Measurements from ENCODE around the gene FOXN1.
"Not testable (repeated sequence)": the region's sequence is repeated elsewhere in the genome, so short reads cannot be mapped to it uniquely, and the experiment has no call there.

FOXN1 gene

DNA sequence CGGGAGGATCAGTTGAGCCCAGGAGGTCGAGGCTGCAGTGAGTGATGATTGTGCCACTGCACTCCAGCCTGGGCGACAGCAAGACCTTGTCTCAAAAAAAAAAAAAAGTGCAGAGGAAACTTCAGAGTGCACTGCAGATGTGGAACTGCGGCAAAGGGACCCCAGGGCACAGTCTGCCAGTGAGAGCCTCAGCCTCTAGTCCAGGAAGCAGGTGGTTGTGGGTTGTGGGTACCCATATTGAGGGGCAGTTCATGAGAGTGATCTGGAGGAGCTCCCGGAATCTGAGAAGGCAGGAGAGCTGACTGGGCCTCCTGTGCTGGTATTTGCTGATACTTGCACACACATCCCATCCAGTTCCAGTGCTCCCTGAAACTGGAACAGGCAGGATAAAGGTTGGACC is 13.1 kb downstream of the FOXN1 start:
- CTCF ChIA-PET = no interaction called here
- H3K9me3 Mint-ChIP-seq = peaks cover 7% of the 10 kb centered on the region
- H3K27me3 Mint-ChIP-seq = peaks cover 41% of the 10 kb centered on the region

DNA sequence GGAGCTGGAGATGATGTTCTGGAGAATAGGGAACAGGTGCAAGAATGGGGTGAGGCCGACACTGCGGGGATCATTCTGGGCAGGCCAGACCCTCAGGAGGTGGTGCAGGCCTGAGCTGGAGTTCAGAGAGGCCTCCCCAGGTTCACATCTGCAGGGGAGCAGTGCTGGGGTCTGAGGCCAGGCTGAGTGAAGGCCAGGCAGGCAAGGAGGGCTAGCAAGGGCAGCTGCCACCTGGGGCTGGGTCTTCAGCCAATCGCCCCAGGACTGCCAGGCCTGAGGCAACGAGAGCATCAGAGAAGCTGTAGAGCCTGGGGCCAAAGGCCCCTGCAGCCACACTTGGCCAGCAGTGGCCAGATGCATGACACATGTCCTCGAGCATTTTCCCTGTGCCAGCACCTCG is 14.5 kb downstream of the FOXN1 start:
- CTCF ChIA-PET = interaction anchor here (0.6 to 1.0 kb wide), 2 partner anchors 19 to 136 kb away, joined by 3 read pairs; no protein-coding TSS in a partner anchor
- H3K36me3 Mint-ChIP-seq = no peaks in the 10 kb centered on the region
- H3K9me3 Mint-ChIP-seq = peaks cover 7% of the 10 kb centered on the region
- no peak overlapping the region for H3K4me3 Mint-ChIP-seq
- H3K27ac Mint-ChIP-seq = no peak overlapping the region
- DNase-seq = no peak
- no peaks in the 10 kb centered on the region for H3K4me1 Mint-ChIP-seq
- H3K27me3 Mint-ChIP-seq = peaks cover 40% of the 10 kb centered on the region

More for the DNA sequence above, 13.1 kb downstream of the FOXN1 start:
- Mint-ChIP-seq H3K27ac (no peak overlapping the region), H3K36me3 (no peaks in the 10 kb centered on the region), H3K4me3 (no peak overlapping the region), H3K4me1 (no peaks in the 10 kb centered on the region)
- DNase-seq = no peak

GRCh38 chr17:28521311-28522085 is 15.3 kb downstream of the FOXN1 start:
- no peaks in the 10 kb centered on the region for H3K4me1 Mint-ChIP-seq
- no peaks in the 10 kb centered on the region for H3K9me3 Mint-ChIP-seq
- H3K27me3 Mint-ChIP-seq = peaks cover 32% of the 10 kb centered on the region
- no peak for DNase-seq
- CTCF ChIA-PET = interaction anchor here (0.5 to 0.6 kb wide), 2 partner anchors 136 to 189 kb away, joined by 3 read pairs; no protein-coding TSS in a partner anchor
- no peak overlapping the region for H3K27ac Mint-ChIP-seq
- H3K4me3 Mint-ChIP-seq = no peak overlapping the region
- no peaks in the 10 kb centered on the region for H3K36me3 Mint-ChIP-seq

GRCh38 chr17:28522281-28522680 is 16.1 kb downstream of the FOXN1 start:
- H3K36me3 Mint-ChIP-seq, H3K27ac Mint-ChIP-seq, H3K4me3 Mint-ChIP-seq, CTCF ChIA-PET, H3K9me3 Mint-ChIP-seq, H3K4me1 Mint-ChIP-seq, DNase-seq: not testable (repeated sequence)
- peaks cover 28% of the 10 kb centered on the region for H3K27me3 Mint-ChIP-seq

DNA sequence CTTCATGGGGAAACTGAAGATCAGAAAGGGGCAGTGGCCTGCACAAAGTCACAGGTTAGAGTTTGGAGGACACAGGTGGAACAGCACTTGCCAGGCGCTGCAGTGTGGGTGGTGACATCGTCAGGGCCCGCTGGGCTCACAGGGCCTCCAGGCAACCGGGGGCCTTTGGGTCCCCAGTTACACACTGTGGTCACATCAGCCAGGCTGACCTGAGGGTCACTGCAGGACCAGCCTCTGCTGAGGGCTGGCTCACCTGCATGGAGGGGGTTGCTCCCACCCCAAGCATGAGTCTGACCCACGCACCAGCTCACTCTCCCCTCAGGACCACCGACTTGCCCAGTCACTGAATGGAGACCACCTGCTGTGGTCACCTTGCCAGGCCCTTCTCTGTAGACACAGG is 17.0 kb downstream of the FOXN1 start:
- Mint-ChIP-seq H3K36me3 (no peaks in the 10 kb centered on the region), H3K27me3 (peaks cover 23% of the 10 kb centered on the region), H3K4me3 (no peak overlapping the region), H3K27ac (no peak overlapping the region), H3K9me3 (no peaks in the 10 kb centered on the region), H3K4me1 (no peaks in the 10 kb centered on the region)
- CTCF ChIA-PET = no interaction called here
- no peak for DNase-seq

DNA sequence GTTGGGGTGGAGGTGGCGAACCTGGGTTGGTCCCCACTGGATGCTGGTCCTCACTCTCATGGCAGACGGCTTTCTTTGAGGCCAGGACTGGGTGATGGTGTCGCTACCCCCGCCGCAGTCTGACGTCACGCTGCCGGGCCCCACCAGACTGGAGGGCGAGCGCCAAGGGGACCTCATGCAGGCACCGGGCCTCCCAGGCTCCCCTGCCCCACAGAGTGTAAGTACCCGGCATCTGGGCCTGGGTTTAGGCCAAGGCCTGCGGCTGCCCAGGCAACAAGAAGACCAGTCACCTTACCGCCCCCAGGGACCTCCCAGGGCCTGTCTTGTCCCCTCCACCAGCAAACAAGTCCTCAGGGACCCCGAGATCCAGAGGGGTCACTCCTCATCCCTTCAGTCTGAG is 17.7 kb downstream of the FOXN1 start:
- DNase-seq = no peak
- H3K4me3 Mint-ChIP-seq = no peak overlapping the region
- H3K27ac Mint-ChIP-seq = no peak overlapping the region
- no peaks in the 10 kb centered on the region for H3K4me1 Mint-ChIP-seq
- peaks cover 16% of the 10 kb centered on the region for H3K27me3 Mint-ChIP-seq
- CTCF ChIA-PET = no interaction called here
- H3K36me3 Mint-ChIP-seq = no peaks in the 10 kb centered on the region
- no peaks in the 10 kb centered on the region for H3K9me3 Mint-ChIP-seq

- Mint-ChIP-seq H3K4me1 (no peaks in the 10 kb centered on the region), H3K4me3 (no peak overlapping the region), H3K27ac (no peak overlapping the region), H3K36me3 (no peaks in the 10 kb centered on the region), H3K27me3 (peaks cover 14% of the 10 kb centered on the region), H3K9me3 (no peaks in the 10 kb centered on the region)
- CTCF ChIA-PET = no interaction called here
- DNase-seq = no peak
Measured at GRCh38 chr17:28524476-28525424, 18.6 kb downstream of the FOXN1 start.

GRCh38 chr17:28526381-28526780 is 20.2 kb downstream of the FOXN1 start:
- Mint-ChIP-seq H3K36me3 (no peaks in the 10 kb centered on the region), H3K4me1 (no peaks in the 10 kb centered on the region), H3K4me3 (no peak overlapping the region), H3K27me3 (peaks cover 12% of the 10 kb centered on the region), H3K27ac (no peak overlapping the region), H3K9me3 (no peaks in the 10 kb centered on the region)
- CTCF ChIA-PET = no interaction called here
- DNase-seq = no peak

DNA sequence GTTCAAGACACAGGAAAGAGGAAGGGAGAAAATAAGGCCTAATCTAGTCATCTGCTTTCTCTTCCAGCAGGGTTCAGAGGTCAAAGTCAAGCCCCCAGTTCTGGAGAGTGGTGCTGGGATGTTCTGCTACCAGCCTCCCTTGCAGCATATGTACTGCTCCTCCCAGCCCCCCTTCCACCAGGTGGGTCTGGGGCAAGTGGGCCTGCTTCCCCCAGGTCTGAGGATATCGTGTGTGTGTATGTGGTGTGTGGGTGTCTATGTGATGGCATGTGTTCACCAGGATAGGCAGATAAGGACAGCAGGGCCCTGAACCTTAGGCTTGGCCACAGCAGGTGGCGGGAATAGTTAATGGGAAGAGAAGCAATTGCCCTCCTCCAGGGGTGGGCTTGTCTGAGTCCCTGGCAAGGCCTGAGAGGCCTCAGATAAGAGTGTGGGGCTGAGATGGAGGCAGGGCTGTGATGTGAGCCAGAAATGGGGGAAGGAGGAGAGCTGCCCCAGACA is 21.1 kb downstream of the FOXN1 start:
- no peak for DNase-seq
- H3K27me3 Mint-ChIP-seq = peaks cover 18% of the 10 kb centered on the region
- H3K4me1 Mint-ChIP-seq = no peaks in the 10 kb centered on the region
- CTCF ChIA-PET = no interaction called here
- H3K36me3 Mint-ChIP-seq = no peaks in the 10 kb centered on the region
- H3K4me3 Mint-ChIP-seq = no peak overlapping the region
- H3K27ac Mint-ChIP-seq = no peak overlapping the region
- H3K9me3 Mint-ChIP-seq = no peaks in the 10 kb centered on the region

DNA sequence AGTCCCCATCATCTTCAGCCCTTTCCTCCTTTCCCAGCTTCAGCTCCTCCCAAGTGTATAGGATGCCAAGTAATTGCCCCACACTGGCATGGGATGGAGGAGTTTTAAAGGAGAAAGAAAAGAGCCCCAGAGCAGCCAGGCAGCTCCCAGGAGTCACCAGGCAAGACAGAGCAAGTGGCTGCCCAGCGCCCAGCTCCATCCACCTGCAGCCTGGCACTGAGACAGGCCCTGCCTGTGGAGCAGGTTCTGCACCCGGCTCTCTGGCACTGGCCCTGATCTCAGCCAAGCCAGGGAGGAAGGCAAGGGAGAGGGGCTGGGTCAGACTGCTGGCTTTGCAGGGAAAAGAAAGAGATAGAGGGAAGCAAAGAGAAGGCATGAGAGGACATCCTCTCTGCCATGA is 21.7 kb downstream of the FOXN1 start:
- Mint-ChIP-seq H3K4me3 (no peak overlapping the region), H3K27ac (no peak overlapping the region), H3K4me1 (no peaks in the 10 kb centered on the region), H3K36me3 (no peaks in the 10 kb centered on the region), H3K27me3 (peaks cover 18% of the 10 kb centered on the region), H3K9me3 (no peaks in the 10 kb centered on the region)
- CTCF ChIA-PET = interaction anchor here (1.0 kb wide), 1 partner anchor 20 kb away, joined by 3 read pairs; no protein-coding TSS in a partner anchor
- DNase-seq = no peak

DNA sequence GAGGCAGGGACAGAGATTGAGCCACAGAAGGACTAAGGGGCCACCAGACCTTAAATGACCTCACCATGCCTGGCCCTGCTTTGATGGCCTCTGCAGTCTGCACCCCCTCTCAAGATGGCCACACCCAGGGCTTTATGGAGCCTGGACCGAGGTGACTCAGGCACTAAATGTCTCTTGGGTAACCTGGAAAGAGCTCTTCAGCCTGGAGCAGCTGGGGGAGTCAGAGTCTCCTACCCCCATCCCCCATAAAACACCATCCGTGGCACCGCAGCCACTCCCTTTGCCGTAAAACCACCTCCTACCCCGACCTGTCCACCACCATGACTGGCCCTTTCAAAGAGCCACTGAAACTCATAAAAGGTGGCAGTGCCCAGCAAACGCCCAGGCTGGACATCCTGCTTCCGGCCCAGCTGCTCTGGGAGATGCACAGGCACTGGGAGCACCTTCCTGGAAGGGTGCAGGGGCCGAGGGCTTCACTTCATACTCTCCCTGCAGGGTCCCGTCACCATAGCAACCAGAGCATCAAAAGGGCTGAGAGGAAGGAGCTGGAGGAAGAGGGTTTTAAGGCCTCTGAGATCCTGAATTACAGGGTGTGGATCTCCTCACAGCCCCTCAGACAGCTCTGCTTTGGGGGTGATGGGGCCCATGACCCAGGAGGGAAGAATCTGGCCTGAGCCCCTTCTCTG is 22.3 kb downstream of the FOXN1 start:
- no peak overlapping the region for H3K4me3 Mint-ChIP-seq
- CTCF ChIA-PET = interaction anchor here (1.0 kb wide), 1 partner anchor 20 kb away, joined by 3 read pairs; no protein-coding TSS in a partner anchor
- H3K27me3 Mint-ChIP-seq = peaks cover 18% of the 10 kb centered on the region
- no peaks in the 10 kb centered on the region for H3K9me3 Mint-ChIP-seq
- DNase-seq = no peak
- no peak overlapping the region for H3K27ac Mint-ChIP-seq
- H3K4me1 Mint-ChIP-seq = no peaks in the 10 kb centered on the region
- H3K36me3 Mint-ChIP-seq = no peaks in the 10 kb centered on the region

DNA sequence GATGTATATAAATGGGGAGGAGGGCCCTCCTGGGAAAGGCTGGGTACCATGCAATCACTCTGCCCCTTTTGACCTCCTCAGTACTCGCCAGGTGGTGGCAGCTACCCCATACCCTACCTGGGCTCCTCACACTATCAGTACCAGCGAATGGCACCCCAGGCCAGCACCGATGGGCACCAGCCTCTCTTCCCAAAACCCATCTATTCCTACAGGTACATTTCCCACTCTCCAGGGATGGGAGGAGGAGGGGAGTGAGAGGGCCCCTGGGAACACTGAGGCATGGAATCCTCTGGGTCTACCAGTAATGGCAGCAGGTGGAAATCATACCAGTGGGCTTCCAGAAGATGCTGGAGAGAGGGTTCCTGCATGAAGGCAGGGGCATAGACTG is 22.9 kb downstream of the FOXN1 start:
- no peak overlapping the region for H3K27ac Mint-ChIP-seq
- DNase-seq = no peak
- H3K27me3 Mint-ChIP-seq = peaks cover 18% of the 10 kb centered on the region
- CTCF ChIA-PET = no interaction called here
- no peak overlapping the region for H3K4me3 Mint-ChIP-seq
- H3K4me1 Mint-ChIP-seq = no peaks in the 10 kb centered on the region
- no peaks in the 10 kb centered on the region for H3K36me3 Mint-ChIP-seq
- H3K9me3 Mint-ChIP-seq = no peaks in the 10 kb centered on the region

DNA sequence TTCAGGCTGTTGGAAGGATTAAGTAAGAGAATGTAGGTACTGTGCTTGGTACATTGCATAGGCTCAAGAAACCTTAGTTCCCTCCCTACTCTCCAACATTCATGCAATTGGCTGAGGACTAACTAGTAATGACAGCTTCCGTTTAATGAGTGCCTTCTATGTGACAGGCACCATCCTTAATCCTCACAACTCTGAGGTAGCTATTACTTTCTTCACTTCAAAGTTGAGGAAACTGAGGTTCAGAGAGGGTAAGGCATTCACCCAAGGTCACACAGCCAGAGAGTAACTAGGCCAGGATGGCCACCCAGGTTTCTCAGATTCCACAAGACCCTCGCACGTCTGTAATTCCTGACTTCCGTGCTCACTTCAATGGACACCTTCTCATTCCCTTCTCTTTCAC is 24.1 kb downstream of the FOXN1 start:
- H3K4me3 Mint-ChIP-seq = no peak overlapping the region
- H3K27ac Mint-ChIP-seq = no peak overlapping the region
- H3K27me3 Mint-ChIP-seq = peaks cover 18% of the 10 kb centered on the region
- no peak for DNase-seq
- H3K4me1 Mint-ChIP-seq = no peaks in the 10 kb centered on the region
- CTCF ChIA-PET = no interaction called here
- H3K36me3 Mint-ChIP-seq = no peaks in the 10 kb centered on the region
- H3K9me3 Mint-ChIP-seq = no peaks in the 10 kb centered on the region

DNA sequence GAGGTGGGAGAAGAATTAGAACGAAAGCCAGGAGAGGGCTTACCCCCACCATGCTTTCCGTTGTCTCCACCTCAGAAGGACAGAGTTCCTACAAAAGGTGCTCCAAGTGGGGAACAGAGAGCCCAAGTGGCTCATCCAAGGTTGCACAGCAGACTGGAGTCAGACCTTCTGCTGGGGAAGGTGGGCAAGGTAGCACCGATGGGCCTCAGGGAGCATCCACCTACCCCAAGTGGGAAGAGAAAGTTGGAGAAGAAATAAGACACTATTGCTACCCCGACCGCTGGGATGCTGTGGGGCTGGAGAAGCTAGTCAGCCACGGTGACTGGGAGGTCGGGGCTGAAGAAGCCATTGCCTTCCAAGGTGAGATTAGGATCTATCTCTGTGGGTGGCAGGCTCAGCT is 24.8 kb downstream of the FOXN1 start:
- CTCF ChIA-PET = interaction anchor here (1.5 kb wide), 1 partner anchor 9 kb away, joined by 5 read pairs; no protein-coding TSS in a partner anchor
- no peaks in the 10 kb centered on the region for H3K9me3 Mint-ChIP-seq

More for the DNA sequence above, 24.8 kb downstream of the FOXN1 start:
- Mint-ChIP-seq H3K27me3 (peaks cover 21% of the 10 kb centered on the region), H3K27ac (no peak overlapping the region), H3K4me3 (no peak overlapping the region), H3K4me1 (no peaks in the 10 kb centered on the region), H3K36me3 (no peaks in the 10 kb centered on the region)
- no peak for DNase-seq
